Bone marrow (tissue), 2 donors: ENCODE measurements around the gene ASMTL.
"Not testable (repeated sequence)": the region's sequence is repeated elsewhere in the genome, so short reads cannot be mapped to it uniquely, and the experiment has no call there.

ENCODE experiments used
- DNase-seq, 2 donors: peaks; one replicate each; lab custom pipeline; 2025; lab: John Stamatoyannopoulos, UW

Gene ASMTL

GRCh38 chrX:1387141-1387776, 65.5 kb downstream of the ASMTL start:
- no peak for DNase-seq

GRCh38 chrX:1386338-1387127, 66.2 kb downstream of the ASMTL start:
- DNase-seq, result no peak

- DNase-seq, result no peak
Measured at GRCh38 chrX:1385253-1386223, 67.2 kb downstream of the ASMTL start.

GRCh38 chrX:1384658-1385252, 68.0 kb downstream of the ASMTL start:
- no peak for DNase-seq

GRCh38 chrX:1380672-1381233, 72.0 kb downstream of the ASMTL start:
- no peak for DNase-seq

GRCh38 chrX:1378306-1378759, 74.4 kb downstream of the ASMTL start:
- DNase-seq, result no peak

GRCh38 chrX:1368385-1368698, 84.4 kb downstream of the ASMTL start:
- no peak for DNase-seq

GRCh38 chrX:1366363-1366762, 86.3 kb downstream of the ASMTL start:
- DNase-seq, result not testable (repeated sequence)

GRCh38 chrX:1361910-1362309, 90.8 kb downstream of the ASMTL start:
- DNase-seq, result no peak

GRCh38 chrX:1361275-1361674, 91.4 kb downstream of the ASMTL start:
- no peak for DNase-seq

GRCh38 chrX:1360171-1360570, 92.5 kb downstream of the ASMTL start:
- no peak for DNase-seq

GRCh38 chrX:1359477-1359873, 93.2 kb downstream of the ASMTL start:
- no peak for DNase-seq

GRCh38 chrX:1358793-1359476, 93.8 kb downstream of the ASMTL start:
- no peak for DNase-seq

GRCh38 chrX:1357993-1358392, 94.7 kb downstream of the ASMTL start:
- no peak for DNase-seq

- DNase-seq, result no peak
Measured at GRCh38 chrX:1355131-1356046, 97.3 kb downstream of the ASMTL start.

- DNase-seq, result no peak
Measured at GRCh38 chrX:1354036-1355019, 98.4 kb downstream of the ASMTL start.
